OCI-LY1 (cell line): Measurements from ENCODE around the gene RAB40B.

Experiments
- EZH2 ChIP-seq: fragments of 200-600 bp; sonication (generic), shearing (Covaris generic); IDR thresholded peaks from 2 replicates; pipeline ENCODE4 v1.8.0; 2017; ENCODE audit warnings: borderline replicate concordance, mixed run types, mild to moderate bottlenecking, antibody characterized with exemption, low read length, moderate library complexity, mixed read lengths
- TF ChIP-seq, protein P1 (sequence below): fragments of 200-600 bp; sonication (generic), shearing (Covaris generic); IDR thresholded peaks from 2 replicates; pipeline ENCODE4 v1.5.1; 2017; ENCODE audit warnings: mild to moderate bottlenecking, antibody characterized with exemption, low read length, moderate library complexity, mixed read lengths

- TF ChIP-seq EZH2 = no peak
- TF ChIP-seq, protein P1, sequence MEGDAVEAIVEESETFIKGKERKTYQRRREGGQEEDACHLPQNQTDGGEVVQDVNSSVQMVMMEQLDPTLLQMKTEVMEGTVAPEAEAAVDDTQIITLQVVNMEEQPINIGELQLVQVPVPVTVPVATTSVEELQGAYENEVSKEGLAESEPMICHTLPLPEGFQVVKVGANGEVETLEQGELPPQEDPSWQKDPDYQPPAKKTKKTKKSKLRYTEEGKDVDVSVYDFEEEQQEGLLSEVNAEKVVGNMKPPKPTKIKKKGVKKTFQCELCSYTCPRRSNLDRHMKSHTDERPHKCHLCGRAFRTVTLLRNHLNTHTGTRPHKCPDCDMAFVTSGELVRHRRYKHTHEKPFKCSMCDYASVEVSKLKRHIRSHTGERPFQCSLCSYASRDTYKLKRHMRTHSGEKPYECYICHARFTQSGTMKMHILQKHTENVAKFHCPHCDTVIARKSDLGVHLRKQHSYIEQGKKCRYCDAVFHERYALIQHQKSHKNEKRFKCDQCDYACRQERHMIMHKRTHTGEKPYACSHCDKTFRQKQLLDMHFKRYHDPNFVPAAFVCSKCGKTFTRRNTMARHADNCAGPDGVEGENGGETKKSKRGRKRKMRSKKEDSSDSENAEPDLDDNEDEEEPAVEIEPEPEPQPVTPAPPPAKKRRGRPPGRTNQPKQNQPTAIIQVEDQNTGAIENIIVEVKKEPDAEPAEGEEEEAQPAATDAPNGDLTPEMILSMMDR = peak; percentile 16; the same call in 1 of the 2 replicates
Observed at GRCh38 chr17:82647593-82648164, 50.8 kb downstream of the RAB40B start.
